H1 (cell line): ENCODE results near the gene TNNC1. TPM values are rescaled to one million over a fixed set of nuclear protein-coding genes. Genes with fewer than 3 reads are reported as not detected.

ENCODE experiments used
- EZH2 ChIP-seq: fragments of 200-600 bp; sonication (generic); IDR thresholded peaks from 2 replicates; pipeline ENCODE4 v1.7.1; 2012; ENCODE audit warnings: low read depth, mild to moderate bottlenecking, moderate library complexity, low read length, inconsistent platforms; ENCODE audit not compliant: severe bottlenecking
- POLR2AphosphoS5 ChIP-seq: IDR thresholded peaks from 2 replicates; pipeline ENCODE4 v1.6.1; 2011; ENCODE audit warnings: low read depth, low read length
- polyA plus RNA-seq, 7 experiments: library from polyadenylated mRNA; depleted of rRNA in 3 of 7; stranded (reverse) in 5 of 7; unstranded in 2 of 7; fragments of >200 nt in 5 of 7; fragments of 200-250 nt in 2 of 7; gene quantifications; 1 replicate in 5 of 7; 2 replicates in 1 of 7; 4 replicates in 1 of 7; pipeline versions ENCODE4 v1.2.1 to v1.2.3, GENCODE V29; 2011 to 2013; ENCODE audit warnings: missing spikeins in 2 of 7, mixed read lengths in 2 of 7
- total RNA-seq: library from RNA; stranded (reverse); fragmentation: NEBNext Ultra II Directional; extraction: Animal tissue kit (Norgen Biotek cat#: 25700); gene quantifications from 2 replicates; pipeline ENCODE4 v1.2.1, GENCODE V29; 2021
- TF ChIP-seq, protein P1 (sequence below), 3 experiments: IDR thresholded peaks; 1 replicate in 2 of 3; 2 replicates in 1 of 3; pipeline versions ENCODE4 v1.5.1 to v1.6.1; 2011; ENCODE audit warnings: low read length in 3 of 3, mild to moderate bottlenecking in 3 of 3, inconsistent platforms in 2 of 3, low read depth in 1 of 3, moderate library complexity in 1 of 3; ENCODE audit not compliant: insufficient read depth in 1 of 3; ENCODE audit errors: control extremely low read depth in 1 of 3

Gene TNNC1
- total and polyA plus RNA-seq, 2 of the 8 experiments (the other 6 are each of a cell fraction or from before 2014, with no cell fraction given), result 5.8 to 16.4 TPM

DNA sequence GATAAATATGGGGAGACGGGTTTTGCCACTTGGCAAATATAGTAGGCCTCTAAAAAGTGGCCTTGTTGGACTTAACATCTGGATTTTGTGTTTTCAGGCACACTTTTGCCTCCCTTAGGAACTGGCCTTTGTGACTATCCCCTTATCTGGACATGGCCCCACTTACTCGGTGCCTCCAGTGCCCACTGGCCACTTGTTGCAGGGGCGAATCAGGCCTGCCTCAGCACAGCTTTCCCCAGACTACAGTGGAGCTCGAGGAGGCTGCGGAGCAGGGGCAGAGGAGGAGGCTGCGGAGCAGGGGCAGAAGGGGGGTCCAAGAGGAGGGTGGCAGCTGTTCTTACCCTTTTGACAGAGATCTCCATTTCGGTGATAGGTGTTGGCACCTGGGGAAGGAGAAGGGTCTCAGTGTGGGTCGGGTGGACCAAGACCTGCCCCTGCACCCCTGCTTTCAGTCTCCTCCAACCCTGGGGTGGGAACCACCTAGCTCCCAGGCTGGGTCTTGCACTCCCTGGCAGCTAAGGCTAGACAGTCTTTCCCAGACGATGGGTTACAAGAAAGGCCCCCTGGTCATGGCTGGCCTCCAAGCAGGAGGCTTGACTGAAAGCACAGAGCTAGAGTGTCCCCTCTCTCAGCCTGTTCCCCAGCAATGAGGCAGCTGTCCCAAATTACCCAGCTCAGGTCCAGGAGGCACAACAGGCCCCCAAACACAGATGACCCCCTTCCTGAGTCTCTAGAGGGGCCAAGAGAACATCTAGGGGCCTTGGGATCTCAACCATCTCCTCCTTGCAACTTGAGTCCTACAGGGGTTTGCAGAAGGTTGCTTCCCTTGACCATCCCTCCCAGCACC is 15.0 kb downstream of the TNNC1 start (continued):
- TF ChIP-seq, protein P1, sequence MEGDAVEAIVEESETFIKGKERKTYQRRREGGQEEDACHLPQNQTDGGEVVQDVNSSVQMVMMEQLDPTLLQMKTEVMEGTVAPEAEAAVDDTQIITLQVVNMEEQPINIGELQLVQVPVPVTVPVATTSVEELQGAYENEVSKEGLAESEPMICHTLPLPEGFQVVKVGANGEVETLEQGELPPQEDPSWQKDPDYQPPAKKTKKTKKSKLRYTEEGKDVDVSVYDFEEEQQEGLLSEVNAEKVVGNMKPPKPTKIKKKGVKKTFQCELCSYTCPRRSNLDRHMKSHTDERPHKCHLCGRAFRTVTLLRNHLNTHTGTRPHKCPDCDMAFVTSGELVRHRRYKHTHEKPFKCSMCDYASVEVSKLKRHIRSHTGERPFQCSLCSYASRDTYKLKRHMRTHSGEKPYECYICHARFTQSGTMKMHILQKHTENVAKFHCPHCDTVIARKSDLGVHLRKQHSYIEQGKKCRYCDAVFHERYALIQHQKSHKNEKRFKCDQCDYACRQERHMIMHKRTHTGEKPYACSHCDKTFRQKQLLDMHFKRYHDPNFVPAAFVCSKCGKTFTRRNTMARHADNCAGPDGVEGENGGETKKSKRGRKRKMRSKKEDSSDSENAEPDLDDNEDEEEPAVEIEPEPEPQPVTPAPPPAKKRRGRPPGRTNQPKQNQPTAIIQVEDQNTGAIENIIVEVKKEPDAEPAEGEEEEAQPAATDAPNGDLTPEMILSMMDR (IDR thresholded peaks at IDR 0.05; ENCODE audit: control extremely low read depth in 1 of 3, insufficient read depth in 1 of 3, low read depth in 1 of 3, low read length in 3 of 3), result no peak
- no peak for TF ChIP-seq POLR2AphosphoS5
- TF ChIP-seq EZH2, result no peak
